HTR-8/SVneo (cell line): ENCODE results near the gene ADCYAP1.

ENCODE experiments used
- DNase-seq: peaks from one replicate; pipeline ENCODE4 v3.0.0; 2011; ENCODE audit warnings: low spot score, mixed read lengths; ENCODE audit not compliant: insufficient read length
- FAIRE-seq: peaks from 2 replicates; lab custom pipeline; 2011; peaks lifted over from hg19 to GRCh38; lab: Jason Lieb, UNC

Gene ADCYAP1

GRCh38 chr18:957829-958228, 53.2 kb downstream of the ADCYAP1 start:
- DNase-seq (no peak), FAIRE-seq (no peak)

- DNase-seq (no peak), FAIRE-seq (no peak)
Measured at GRCh38 chr18:959854-960253, 55.2 kb downstream of the ADCYAP1 start.
